Esophagus squamous epithelium (tissue), 4 donors: ENCODE measurements around the gene CYP27B1.

ENCODE experiments used
- POLR2A ChIP-seq, 4 donors: fragments of 450-650 bp; IDR thresholded peaks; one replicate each; pipeline ENCODE4 v1.6.1; 2017; ENCODE audit warnings: antibody characterized with exemption in 4 of 4, mild to moderate bottlenecking in 4 of 4, moderate library complexity in 3 of 4
- TF ChIP-seq, protein P1 (sequence below), 6 experiments: fragments of 450-650 bp in 4 of 6; fragments of 200-600 bp in 2 of 6; sonication (generic) in 2 of 6; IDR thresholded peaks; one replicate each; pipeline ENCODE4 v1.5.1; 2016 to 2019; ENCODE audit warnings: antibody characterized with exemption in 6 of 6, mild to moderate bottlenecking in 4 of 6, moderate library complexity in 4 of 6

- TF ChIP-seq POLR2A (IDR thresholded peaks at IDR 0.05), result no peak
- TF ChIP-seq, protein P1, sequence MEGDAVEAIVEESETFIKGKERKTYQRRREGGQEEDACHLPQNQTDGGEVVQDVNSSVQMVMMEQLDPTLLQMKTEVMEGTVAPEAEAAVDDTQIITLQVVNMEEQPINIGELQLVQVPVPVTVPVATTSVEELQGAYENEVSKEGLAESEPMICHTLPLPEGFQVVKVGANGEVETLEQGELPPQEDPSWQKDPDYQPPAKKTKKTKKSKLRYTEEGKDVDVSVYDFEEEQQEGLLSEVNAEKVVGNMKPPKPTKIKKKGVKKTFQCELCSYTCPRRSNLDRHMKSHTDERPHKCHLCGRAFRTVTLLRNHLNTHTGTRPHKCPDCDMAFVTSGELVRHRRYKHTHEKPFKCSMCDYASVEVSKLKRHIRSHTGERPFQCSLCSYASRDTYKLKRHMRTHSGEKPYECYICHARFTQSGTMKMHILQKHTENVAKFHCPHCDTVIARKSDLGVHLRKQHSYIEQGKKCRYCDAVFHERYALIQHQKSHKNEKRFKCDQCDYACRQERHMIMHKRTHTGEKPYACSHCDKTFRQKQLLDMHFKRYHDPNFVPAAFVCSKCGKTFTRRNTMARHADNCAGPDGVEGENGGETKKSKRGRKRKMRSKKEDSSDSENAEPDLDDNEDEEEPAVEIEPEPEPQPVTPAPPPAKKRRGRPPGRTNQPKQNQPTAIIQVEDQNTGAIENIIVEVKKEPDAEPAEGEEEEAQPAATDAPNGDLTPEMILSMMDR (IDR thresholded peaks at IDR 0.05), result no peak
Observed at GRCh38 chr12:57715786-57716185, 51.1 kb downstream of the CYP27B1 start.
